K562 (cell line): ENCODE measurements around the gene FGFRL1. TPM values are rescaled to one million over a fixed set of nuclear protein-coding genes. Genes with fewer than 3 reads are reported as not detected.

Source experiments
- ATAC-seq: fragments of 200-7000 bp; cut with Tn5 transposase; 3 replicates; pipeline ENCODE4 v1.9.1; 2020; ENCODE audit warnings: moderate library complexity
- BruUV-seq: library from RNA; stranded (reverse); fragments of 400-500 nt; replicated peaks from 2 replicates; lab custom pipeline; 2021; lab: Mats Ljungman, UMichigan
- CTCF ChIA-PET: fragments of 300-600 bp; formaldehyde crosslinking; extraction: SDS; loops from one replicate; lab custom pipeline; 2021; ENCODE audit warnings: low intra/inter-chr PET ratio; lab: Yijun Ruan, JAX
- POLR2A ChIA-PET: fragments of 300-600, 350-650 bp; sonication (Branson Sonifier 250); formaldehyde crosslinking; extraction: SDS; loops from one replicate; lab custom pipeline; 2021; ENCODE audit warnings: antibody characterized with exemption, inconsistent platforms; lab: Yijun Ruan, JAX
- DNase-seq, 4 experiments: peaks; one replicate each; pipeline versions ENCODE4 v3.0.0 to v3.0.0-alpha.2; 2011 to 2018; ENCODE audit warnings: low spot score in 3 of 4, mixed read lengths in 3 of 4; ENCODE audit errors: extremely low read depth in 1 of 4
- FAIRE-seq: peaks from 2 replicates; lab custom pipeline; 2011; peaks lifted over from hg19 to GRCh38; lab: Jason Lieb, UNC
- H2AFZ ChIP-seq: 2 replicates; pipeline ENCODE4 v1.6.0; 2011; ENCODE audit warnings: low read depth, low read length, control low read depth, inconsistent platforms
- H3K27ac ChIP-seq: fragments of 200-600 bp; 3 replicates; pipeline ENCODE4 v1.8.0; 2011; ENCODE audit warnings: low read depth, mild to moderate bottlenecking, control low read depth, inconsistent platforms, low read length, moderate library complexity, mixed read lengths; ENCODE audit errors: extremely low read depth
- H3K27me3 ChIP-seq, 2 experiments: fragments of 300-600 bp in 1 of 2; 2 replicates in 1 of 2; 3 replicates in 1 of 2; pipeline versions ENCODE4 v1.6.0 to v1.8.0; 2011; ENCODE audit warnings: inconsistent platforms in 2 of 2, low read length in 2 of 2, mild to moderate bottlenecking in 1 of 2, mixed read lengths in 1 of 2, moderate library complexity in 1 of 2; ENCODE audit not compliant: control insufficient read depth in 2 of 2, insufficient read depth in 2 of 2
- H3K36me3 ChIP-seq: fragments of 300-600 bp; 3 replicates; pipeline ENCODE4 v1.8.0; 2011; ENCODE audit warnings: mild to moderate bottlenecking, low read length, inconsistent platforms; ENCODE audit not compliant: control insufficient read depth, insufficient read depth
- H3K4me1 ChIP-seq, 2 experiments: fragments of 200-600 bp in 1 of 2; replicated peaks in 1 of 2; 2 replicates in 1 of 2; 3 replicates in 1 of 2; pipeline versions ENCODE4 v1.5.1 to v1.8.0; 2011; ENCODE audit warnings: inconsistent platforms in 2 of 2, low read length in 2 of 2, mild to moderate bottlenecking in 1 of 2, mixed read lengths in 1 of 2, moderate library complexity in 1 of 2; ENCODE audit not compliant: control insufficient read depth in 2 of 2, insufficient read depth in 2 of 2
- H3K4me2 ChIP-seq: 2 replicates; pipeline ENCODE4 v1.6.1; 2011; ENCODE audit warnings: low read length, control low read depth, inconsistent platforms, mixed read lengths; ENCODE audit not compliant: insufficient read depth
- H3K4me3 ChIP-seq: fragments of 200-600 bp; sonication (generic), shearing (Covaris generic); 2 replicates; pipeline ENCODE4 v1.5.1; 2016; ENCODE audit warnings: control low read depth, inconsistent platforms
- H3K79me2 ChIP-seq: fragments of 200-600 bp; 3 replicates; pipeline ENCODE4 v1.8.0; 2011; ENCODE audit warnings: low read length, inconsistent platforms; ENCODE audit not compliant: control insufficient read depth, insufficient read depth
- H3K9ac ChIP-seq, 2 experiments: 2 replicates each; pipeline versions ENCODE4 v1.6.0 to v1.6.1; 2011; ENCODE audit warnings: low read depth in 2 of 2, low read length in 2 of 2, control low read depth in 1 of 2, inconsistent platforms in 1 of 2, mild to moderate bottlenecking in 1 of 2, mixed read lengths in 1 of 2; ENCODE audit not compliant: insufficient read depth in 1 of 2
- H3K9me1 ChIP-seq: one replicate; pipeline ENCODE4 v1.6.0; 2011; ENCODE audit warnings: inconsistent platforms, mild to moderate bottlenecking, low read length, moderate library complexity; ENCODE audit not compliant: control insufficient read depth, insufficient read depth
- H3K9me3 ChIP-seq: replicated peaks from 2 replicates; pipeline ENCODE4 v1.5.1; 2011; ENCODE audit warnings: low read depth, low read length, inconsistent platforms; ENCODE audit not compliant: control insufficient read depth, insufficient read depth
- H4K20me1 ChIP-seq: replicated peaks from 2 replicates; pipeline ENCODE4 v1.6.1; 2011; ENCODE audit warnings: low read length, inconsistent platforms, mixed read lengths; ENCODE audit not compliant: control insufficient read depth, insufficient read depth
- GABPB2 ChIP-seq: fragments of 250-450 bp; sonication (Bioruptor Pico); conservative IDR thresholded peaks from 2 replicates; pipeline ENCODE4 v1.5.1; 2021; ENCODE audit warnings: mild to moderate bottlenecking
- MNT ChIP-seq, 2 experiments: fragments of 450-650 bp; conservative IDR thresholded peaks; 2 replicates each; pipeline ENCODE4 v1.6.1; 2017; ENCODE audit warnings: mild to moderate bottlenecking in 2 of 2, moderate library complexity in 2 of 2
- NCOA2 ChIP-seq, 2 experiments: fragments of 450-650 bp; IDR thresholded peaks; 2 replicates each; pipeline ENCODE4 v1.6.1; 2018; ENCODE audit warnings: mild to moderate bottlenecking in 2 of 2, moderate library complexity in 1 of 2; ENCODE audit not compliant: partially characterized antibody in 2 of 2
- NR3C1 ChIP-seq: sonication (generic); formaldehyde crosslinking; IDR thresholded peaks from 2 replicates; pipeline ENCODE4 v1.8.1; 2022; ENCODE audit warnings: missing genetic modification reagents
- NUFIP1 ChIP-seq: fragments of 450-650 bp; IDR thresholded peaks from 2 replicates; pipeline ENCODE4 v1.6.1; 2018; ENCODE audit not compliant: partially characterized antibody
- PHF8 ChIP-seq: fragments of 200-600 bp; sonication (generic); IDR thresholded peaks from 2 replicates; pipeline ENCODE4 v1.6.1; 2012; ENCODE audit warnings: mixed run types, mild to moderate bottlenecking, inconsistent platforms, low read length, moderate library complexity, borderline replicate concordance
- RAD51 ChIP-seq: fragments of 450-650 bp; IDR thresholded peaks from 2 replicates; pipeline ENCODE4 v1.7.1; 2016; ENCODE audit warnings: low read depth, mild to moderate bottlenecking, borderline replicate concordance
- SMARCB1 ChIP-seq: IDR thresholded peaks from 2 replicates; pipeline ENCODE4 v1.6.1; 2011; ENCODE audit warnings: improper control_type of control experiment, low read depth; ENCODE audit not compliant: insufficient read length
- SNRNP70 ChIP-seq: fragments of 200-400 bp; formaldehyde crosslinking; optimal IDR thresholded peaks from 2 replicates; pipeline ENCODE3; 2017; ENCODE audit warnings: low read depth, low read length
- SOX6 ChIP-seq: fragments of 450-650 bp; IDR thresholded peaks from 2 replicates; pipeline ENCODE4 v1.6.1; 2014; ENCODE audit warnings: mild to moderate bottlenecking
- SRF ChIP-seq, 2 experiments: fragments of 250-450, 450-650 bp in 1 of 2; sonication (Bioruptor Pico) in 1 of 2; sonication (generic) in 1 of 2; formaldehyde crosslinking; IDR thresholded peaks; 2 replicates each; pipeline versions ENCODE4 v1.5.0 to v1.5.1; 2020 to 2022; ENCODE audit warnings: mild to moderate bottlenecking in 1 of 2, missing genetic modification reagents in 1 of 2
- SUPT5H ChIP-seq: fragments of 450-650 bp; IDR thresholded peaks from 2 replicates; pipeline ENCODE4 v1.6.1; 2016
- ZBTB11 ChIP-seq, 3 experiments: fragments of 200-800 bp in 1 of 3; fragments of 250-450 bp in 1 of 3; fragments of 450-650 bp in 1 of 3; sonication (Bioruptor Pico) in 1 of 3; sonication (Bioruptor generic) in 1 of 3; formaldehyde crosslinking in 1 of 3; IDR thresholded peaks; 2 replicates each; pipeline versions ENCODE4 v1.6.1 to v1.8.0; 2016 to 2022; ENCODE audit warnings: mild to moderate bottlenecking in 2 of 3, missing genetic modification characterization in 2 of 3, missing compliant biosample characterization in 1 of 3, moderate library complexity in 1 of 3
- ZKSCAN1 ChIP-seq: fragments of 150-350 bp; IDR thresholded peaks from 2 replicates; pipeline ENCODE4 v1.6.1; 2016; ENCODE audit warnings: low read depth, low read length
- ZNF282 ChIP-seq: sonication (generic); formaldehyde crosslinking; IDR thresholded peaks from 2 replicates; pipeline ENCODE4 v1.8.1; 2023; ENCODE audit warnings: missing genetic modification reagents
- ZNF583 ChIP-seq: fragments of 250-450 bp; sonication (Bioruptor Pico); IDR thresholded peaks from 2 replicates; pipeline ENCODE4 v1.4.0; 2020
- WGBS: fragments of 100-300 bp; shearing (Covaris generic); methylation state at CpG from one replicate; pipeline ENCODE4 v1.1.6; 2016; ENCODE audit warnings: low coverage, mixed read lengths; ENCODE audit not compliant: insufficient coverage; ENCODE audit errors: missing lambda C conversion rate; 5-methylcytosine and 5-hydroxymethylcytosine counted together
- in situ Hi-C: fragments of 300-500 bp; cut with MboI; formaldehyde crosslinking; loops from 4 replicates; pipeline ENCODE4 v1.15.0; 2018; ENCODE audit warnings: inconsistent platforms, mixed read lengths
- intact Hi-C: fragments of 100-400 bp; cut with micrococcal nuclease; formaldehyde crosslinking; loops from 2 replicates; pipeline ENCODE4 v1.14.2; 2022
- polyA plus RNA-seq, 8 experiments: library from polyadenylated mRNA; depleted of rRNA in 4 of 8; stranded (reverse) in 5 of 8; unstranded in 3 of 8; fragments of >200 nt; fragmentation: Nextera tagmentation in 2 of 8; fragmentation: Illumina TruSeq in 1 of 8; extraction: Ambion mirVana in 2 of 8; extraction: Trizol in 1 of 8; gene quantifications; 2 replicates each; pipeline versions ENCODE4 v1.2.1 to v1.2.3, GENCODE V29; 2011 to 2014; ENCODE audit warnings: inconsistent platforms in 1 of 8, missing spikeins in 1 of 8
- total RNA-seq, 7 experiments: library from RNA; depleted of rRNA in 6 of 7; stranded (reverse); fragments of >200 nt in 6 of 7; fragmentation: Illumina TruSeq in 2 of 7; extraction: Trizol in 2 of 7; gene quantifications; 2 replicates each; pipeline versions ENCODE4 v1.2.1 to v1.2.3, GENCODE V29; 2011 to 2021; ENCODE audit warnings: low replicate concordance in 1 of 7

FGFRL1 gene
- total and polyA plus RNA-seq, 9 of the 15 experiments (the other 6 are each of a cell fraction or from before 2014, with no cell fraction given) = 0.34 to 49.9 (median 14.6) TPM

GRCh38 chr4:986879-987623 is 24.4 kb upstream of the FGFRL1 start, which contains the start of gene IDUA:
Gene IDUA, plus strand, starts transcription at chr4:987044. Its CDS starts 41 bp downstream, at chr4:987085.
- intact Hi-C loops (loop anchor here (2.0 to 10.0 kb wide), 5 partner anchors 54 to 302 kb away; partner anchors contain the start of genes GAK, SLC49A3 and TMEM175), in situ Hi-C loops (no loop called here)
- H3K36me3 ChIP-seq = peaks cover 22% of the 10 kb centered on the region; the same call in 1 of the 3 replicates
- FAIRE-seq (peak; percentile 48), ATAC-seq (peak; percentile 89), DNase-seq (peak; percentile 88 to 94 (median 90))
- POLR2A ChIA-PET = interaction anchor here (0.5 to 1.1 kb wide), 10 partner anchors 9 to 423 kb away, joined by 3 to 5 read pairs (median 3); partner anchors contain the start of gene DGKQ
- no peaks in the 10 kb centered on the region for H3K9me1 ChIP-seq
- H3K27ac ChIP-seq = peak within 1 kb of the TSS; percentile 79
- peak within 1 kb of the TSS; percentile 68 for H3K4me3 ChIP-seq
- peak within 1 kb of the TSS; percentile 75 to 90 for H3K9ac ChIP-seq
- H3K9me3 ChIP-seq = no peaks in the 10 kb centered on the region; the same call in 1 of the 2 replicates
- H3K4me2 ChIP-seq = peak within 1 kb of the TSS; percentile 85
- no peaks in the 10 kb centered on the region for H4K20me1 ChIP-seq
- CTCF ChIA-PET = interaction anchor here (0.7 to 1.4 kb wide), 4 partner anchors 95 to 245 kb away, joined by 3 to 7 read pairs (median 5); no protein-coding TSS in a partner anchor
- peaks cover 25% of the 10 kb centered on the region for H3K79me2 ChIP-seq
- H2AFZ ChIP-seq = peak within 1 kb of the TSS; percentile 86
- peaks cover 19 to 68% of the 10 kb centered on the region in 2 experiments; a peak in 4 of 5 replicates for H3K4me1 ChIP-seq
- WGBS = 2% methylated on average over 43 of the region's 69 CpGs
- no TSS peak for BruUV-seq
- H3K27me3 ChIP-seq = no peaks in the 10 kb centered on the region
- TF ChIP-seq SMARCB1 (no peak), MNT (conservative IDR thresholded peaks at IDR 0.05) (peak; percentile 29 to 75; a peak in 3 of 4 replicates), NCOA2 (IDR thresholded peaks at IDR 0.05; ENCODE audit: partially characterized antibody in 2 of 2) (no peak), SOX6 (peak; percentile 38; the same call in 1 of the 2 replicates), SUPT5H (no peak), GABPB2 (CRISPR knock-in tag) (no peak), SNRNP70 (no peak), NUFIP1 (no peak), ZBTB11 (CRISPR knock-in tag; IDR thresholded peaks at IDR 0.05) (peak in 1 of 3 experiments; percentile 72; a peak in 2 of 6 replicates), RAD51 (peak; percentile 54), NR3C1 (no peak), ZNF583 (CRISPR knock-in tag) (0 out of 2 replicates have a peak, but pooled peaks have one; percentile 18), ZKSCAN1 (peak; percentile 19; the same call in 1 of the 2 replicates), PHF8 (peak; percentile 82; the same call in 1 of the 2 replicates), ZNF282 (CRISPR knock-in tag) (0 out of 2 replicates have a peak, but pooled peaks have one; percentile 46), SRF (CRISPR knock-in tag; IDR thresholded peaks at IDR 0.05) (0 out of 4 replicates have a peak, but pooled peaks of 1 of the 2 experiments have one; percentile 25)
